WI38 (cell line): ENCODE data around the gene NLGN1.

Experiments
- H3K4me3 ChIP-seq: 2 replicates; pipeline ENCODE4 v1.5.1; 2011; ENCODE audit warnings: low read depth, mild to moderate bottlenecking, control low read depth, low read length
- TF ChIP-seq, protein P1 (sequence below): IDR thresholded peaks from 2 replicates; pipeline ENCODE4 v1.5.1; 2012; ENCODE audit warnings: low read depth, mild to moderate bottlenecking, control low read depth, low read length

Gene NLGN1

DNA sequence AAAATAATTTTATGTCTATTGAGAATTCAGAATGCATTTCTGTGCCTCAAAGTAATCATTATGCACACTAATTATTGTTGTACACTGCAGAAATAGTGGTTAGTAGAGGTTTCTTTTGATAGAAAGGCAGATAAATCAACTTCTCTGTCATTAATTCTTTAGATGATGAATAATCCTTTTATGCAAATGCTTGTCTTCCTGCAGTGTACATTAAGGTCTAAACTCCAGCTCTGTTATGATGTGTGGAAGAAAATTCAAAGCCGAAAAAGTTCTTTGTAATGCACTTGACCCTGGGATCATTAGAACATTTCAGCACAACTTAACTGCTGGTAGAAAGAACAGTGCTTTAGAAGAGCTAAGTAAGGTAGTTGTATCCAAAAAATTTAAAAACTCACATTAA, 353.0 kb downstream of the NLGN1 start:
- H3K4me3 ChIP-seq: no peak overlapping the region
- TF ChIP-seq, protein P1, sequence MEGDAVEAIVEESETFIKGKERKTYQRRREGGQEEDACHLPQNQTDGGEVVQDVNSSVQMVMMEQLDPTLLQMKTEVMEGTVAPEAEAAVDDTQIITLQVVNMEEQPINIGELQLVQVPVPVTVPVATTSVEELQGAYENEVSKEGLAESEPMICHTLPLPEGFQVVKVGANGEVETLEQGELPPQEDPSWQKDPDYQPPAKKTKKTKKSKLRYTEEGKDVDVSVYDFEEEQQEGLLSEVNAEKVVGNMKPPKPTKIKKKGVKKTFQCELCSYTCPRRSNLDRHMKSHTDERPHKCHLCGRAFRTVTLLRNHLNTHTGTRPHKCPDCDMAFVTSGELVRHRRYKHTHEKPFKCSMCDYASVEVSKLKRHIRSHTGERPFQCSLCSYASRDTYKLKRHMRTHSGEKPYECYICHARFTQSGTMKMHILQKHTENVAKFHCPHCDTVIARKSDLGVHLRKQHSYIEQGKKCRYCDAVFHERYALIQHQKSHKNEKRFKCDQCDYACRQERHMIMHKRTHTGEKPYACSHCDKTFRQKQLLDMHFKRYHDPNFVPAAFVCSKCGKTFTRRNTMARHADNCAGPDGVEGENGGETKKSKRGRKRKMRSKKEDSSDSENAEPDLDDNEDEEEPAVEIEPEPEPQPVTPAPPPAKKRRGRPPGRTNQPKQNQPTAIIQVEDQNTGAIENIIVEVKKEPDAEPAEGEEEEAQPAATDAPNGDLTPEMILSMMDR: no peak

DNA sequence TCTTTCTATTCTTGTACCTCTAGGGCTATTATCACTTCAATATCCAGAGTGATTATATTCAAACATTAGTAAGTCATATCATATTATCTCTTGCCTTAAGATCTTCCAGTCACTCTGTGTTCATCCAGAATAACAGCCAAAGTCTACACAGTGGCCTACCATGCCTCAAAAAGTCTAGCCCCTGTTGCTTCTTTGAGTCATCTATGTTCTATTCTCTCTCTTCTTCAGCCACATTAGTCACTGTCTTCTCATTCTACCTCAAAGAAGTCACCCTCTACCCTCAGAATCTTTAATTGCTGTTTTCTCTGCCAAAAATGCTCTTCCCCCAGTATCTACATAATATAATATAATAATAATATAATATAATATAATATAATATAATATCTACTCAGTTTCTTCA, 356.0 kb downstream of the NLGN1 start:
- TF ChIP-seq, protein P1: no peak
- H3K4me3 ChIP-seq: no peak overlapping the region

DNA sequence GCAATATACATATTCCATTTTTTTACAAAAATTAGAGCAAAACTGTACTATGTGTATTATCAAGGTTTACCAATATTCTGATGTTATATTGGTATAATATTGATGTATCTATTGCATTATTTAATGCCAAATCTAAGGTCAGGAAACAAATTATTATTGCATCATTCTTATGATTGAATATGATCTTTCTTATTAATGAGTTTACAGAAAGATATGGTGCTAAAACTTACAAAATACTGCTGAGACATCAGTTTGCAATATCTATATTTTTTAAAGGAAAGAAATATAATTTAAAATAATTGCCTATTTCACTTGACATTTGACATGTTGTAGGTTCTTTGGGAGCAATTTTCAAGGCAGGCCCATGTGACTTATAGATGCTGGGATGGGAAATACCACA, 357.6 kb downstream of the NLGN1 start:
- H3K4me3 ChIP-seq: no peak overlapping the region
- TF ChIP-seq, protein P1: no peak

DNA sequence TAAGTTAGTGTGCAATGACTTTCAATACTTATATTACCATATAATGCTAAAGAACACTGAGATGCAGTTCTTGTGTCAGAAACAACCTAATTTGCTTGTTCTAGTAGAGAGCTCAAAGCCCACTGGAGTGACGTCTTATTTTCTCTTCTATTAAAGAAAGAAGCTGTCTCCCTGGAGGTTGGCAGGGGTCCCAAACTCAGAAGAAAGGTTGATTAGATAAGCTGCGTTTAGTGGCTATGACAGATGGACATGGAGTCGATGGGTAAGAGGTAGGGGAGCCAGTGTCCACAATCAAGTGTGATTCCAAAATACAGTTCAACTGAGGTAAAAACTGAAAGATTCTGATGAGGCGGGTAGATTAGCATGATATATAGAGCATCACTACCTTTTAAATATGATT, 363.6 kb downstream of the NLGN1 start:
- H3K4me3 ChIP-seq: no peak overlapping the region

DNA sequence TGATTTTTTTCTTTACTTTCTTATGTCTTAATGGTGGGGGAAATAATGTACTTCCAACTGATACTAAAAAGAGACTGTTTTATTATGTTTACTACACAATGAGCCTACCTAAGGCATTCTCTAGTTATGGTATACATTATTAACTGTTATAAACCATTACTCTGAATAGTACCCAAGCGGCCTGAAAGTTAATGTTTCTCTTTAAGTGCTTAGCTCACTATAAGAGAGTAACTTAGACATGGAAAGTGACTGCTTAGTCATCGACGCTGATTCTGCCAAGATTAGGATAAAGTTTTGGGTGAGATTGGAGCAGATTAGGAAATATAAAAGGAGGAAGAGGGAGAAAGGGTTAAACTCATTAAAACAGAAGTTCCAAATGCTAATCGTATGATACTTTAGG, 365.0 kb downstream of the NLGN1 start:
- TF ChIP-seq, protein P1: no peak
- no peak overlapping the region for H3K4me3 ChIP-seq

More for the DNA sequence above, 363.6 kb downstream of the NLGN1 start:
- TF ChIP-seq, protein P1: no peak

DNA sequence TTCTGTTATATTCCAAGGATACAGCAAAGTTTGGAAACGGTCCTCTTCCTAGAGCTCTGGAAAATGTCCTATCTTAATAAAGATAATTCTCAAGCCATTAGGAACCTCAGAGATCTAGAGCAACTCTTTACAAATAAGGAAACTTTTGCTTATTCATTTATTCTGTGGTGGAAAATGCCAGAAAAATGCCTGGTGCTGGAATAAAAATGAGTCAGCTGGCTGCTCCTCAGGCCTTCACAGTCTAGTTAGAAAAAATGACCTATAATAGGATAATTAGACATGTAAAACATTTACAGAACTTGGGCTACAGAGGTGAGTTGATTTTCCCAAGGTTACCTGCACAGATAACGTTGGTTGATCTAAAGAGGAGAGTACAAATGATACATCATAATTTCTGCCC, 372.5 kb downstream of the NLGN1 start:
- TF ChIP-seq, protein P1: no peak
- no peak overlapping the region for H3K4me3 ChIP-seq

DNA sequence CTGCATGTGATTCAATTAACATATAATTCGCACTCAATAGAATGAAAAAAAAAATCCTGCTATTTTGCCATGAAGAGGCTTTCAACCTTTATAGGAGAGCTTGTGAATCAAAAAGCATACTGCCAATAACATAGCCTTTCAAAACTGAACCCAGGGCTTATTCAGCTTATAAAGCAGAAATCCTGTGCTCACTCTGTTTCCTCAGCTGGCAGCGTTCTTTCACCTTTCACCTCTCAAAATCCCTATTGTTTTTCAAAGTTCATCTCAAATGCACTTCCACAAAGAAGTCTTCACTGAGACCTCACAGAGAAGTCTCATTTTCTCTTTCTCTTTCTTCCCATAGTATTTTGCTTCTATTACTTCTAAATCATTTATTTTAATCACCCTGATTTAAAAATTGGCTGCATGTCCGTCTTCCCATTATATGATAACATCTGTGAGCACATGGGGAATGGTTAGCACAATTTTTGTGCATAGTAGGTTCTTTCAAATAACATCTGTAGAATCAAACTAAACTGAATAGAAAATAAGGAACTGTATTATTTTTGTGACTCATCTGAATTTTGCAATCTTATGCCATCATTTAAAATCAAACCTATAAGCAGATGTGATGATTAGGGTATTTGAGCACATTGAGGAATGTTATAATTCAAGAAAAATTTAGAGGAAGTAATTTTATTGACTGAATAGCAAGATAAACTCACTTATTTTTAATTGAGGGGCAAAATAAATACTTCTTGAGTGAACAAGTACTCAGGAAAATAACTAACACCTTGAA, 373.4 kb downstream of the NLGN1 start:
- no peak overlapping the region for H3K4me3 ChIP-seq
- TF ChIP-seq, protein P1: no peak
